ENCODE results near the gene HEPN1. TPM values are rescaled to one million over a fixed set of nuclear protein-coding genes. Genes with fewer than 3 reads are reported as not detected.

HEPN1 gene
- total RNA-seq = not detected in 2 replicates

DNA sequence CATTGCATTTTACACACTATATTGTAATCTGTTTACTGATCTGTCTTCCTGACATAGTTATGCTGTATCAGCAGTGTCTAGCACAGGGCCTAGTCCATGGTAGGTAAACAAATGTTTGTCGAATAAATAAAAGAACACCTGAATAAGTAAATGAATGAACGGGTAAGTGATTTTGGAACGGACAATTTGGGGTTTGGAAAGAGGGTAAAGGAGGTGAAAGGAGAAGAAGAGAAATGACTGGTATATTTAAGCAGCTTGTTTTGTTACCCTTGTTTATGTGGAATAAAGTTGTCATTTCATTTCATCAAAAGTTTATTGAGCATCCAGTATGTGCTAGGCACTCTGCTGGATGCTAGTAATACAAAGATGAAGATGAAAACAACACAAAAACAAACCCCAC, at the start of gene HEPN1:
HEPN1 (plus strand) TSS at position 301 of the 400 bp plus-strand sequence.

DNA sequence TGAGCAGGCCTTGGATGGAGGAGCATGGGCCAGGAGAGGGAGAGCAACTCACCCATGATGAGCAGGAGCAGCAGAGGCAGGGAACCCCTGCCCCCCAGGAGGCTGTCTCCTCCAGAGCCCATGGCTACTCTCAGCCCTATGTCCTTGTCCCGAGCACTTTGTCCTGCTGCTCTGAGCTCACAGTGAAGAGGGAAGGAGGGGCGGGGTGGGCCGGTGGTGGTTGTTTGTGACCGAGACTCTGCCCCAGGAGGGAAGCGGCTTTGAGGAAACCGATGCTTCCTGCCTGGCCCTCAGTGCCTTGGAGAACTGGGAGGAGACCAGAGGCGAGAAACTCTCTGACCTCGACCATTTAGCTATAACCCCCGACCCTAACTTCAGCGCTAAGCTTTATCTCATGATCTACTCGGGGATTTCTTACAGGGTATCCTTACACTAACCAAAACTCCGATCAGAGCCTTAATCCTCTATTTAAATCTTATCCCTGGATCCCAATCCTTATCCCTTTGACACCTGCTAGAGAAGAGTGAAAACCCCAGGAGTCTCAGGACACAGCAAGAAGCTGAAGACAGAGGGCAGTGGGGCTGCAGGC, 21.3 kb upstream of the HEPN1 start, which contains the start of gene ROBO4:
ROBO4 (minus strand) TSS at position 192 of the 589 bp plus-strand sequence; CDS start at position 122, 70 bp downstream.

DNA sequence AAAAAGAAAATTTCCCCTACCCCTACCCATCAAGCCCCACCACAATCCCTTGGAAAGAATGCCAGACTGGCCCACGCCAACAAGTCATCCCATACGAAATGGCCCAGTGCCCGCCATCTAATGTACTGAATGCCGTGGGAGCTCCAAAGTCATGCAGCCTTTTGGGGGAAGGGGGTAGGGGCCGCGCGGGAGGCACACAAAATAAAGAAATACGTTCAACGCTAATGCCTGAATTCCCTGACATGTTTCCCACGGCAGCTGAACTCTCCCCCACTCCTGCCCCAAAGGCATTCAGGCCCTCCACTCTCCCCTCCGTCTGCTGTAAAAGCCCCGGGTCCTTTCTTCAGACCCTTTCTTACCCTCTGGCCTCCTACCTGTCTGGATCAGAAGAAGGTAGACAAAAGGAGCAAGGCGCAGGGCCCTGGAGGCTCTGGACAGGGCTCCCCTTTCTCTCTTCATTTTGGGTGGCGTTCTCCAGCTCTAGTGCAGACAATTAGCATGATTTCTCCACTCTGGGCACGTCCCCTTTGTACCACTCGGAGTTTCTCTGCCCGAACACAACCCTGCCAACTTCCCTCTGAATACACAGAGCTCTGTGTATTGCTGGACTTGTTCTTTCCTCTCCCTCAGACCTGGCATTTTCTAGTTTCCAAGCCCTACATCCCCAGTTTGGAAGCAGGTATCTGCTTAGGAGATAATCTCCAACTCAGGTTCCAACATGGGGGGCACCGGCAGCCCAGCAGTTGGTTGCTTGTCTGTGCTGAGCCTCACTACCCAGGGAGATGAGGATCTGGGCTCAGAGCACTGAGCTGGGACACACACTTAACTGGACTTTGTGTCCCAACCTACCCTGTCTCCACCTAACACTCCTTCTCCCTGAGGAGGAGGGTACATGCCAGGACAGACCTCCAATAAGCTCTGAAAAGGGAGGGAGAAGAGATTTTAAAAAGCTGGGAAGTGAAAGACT, 16.8 kb downstream of the HEPN1 start, which contains the start of gene HEPACAM:
HEPACAM (minus strand) TSS at position 500 of the 967 bp plus-strand sequence; CDS start at position 459, 41 bp downstream.

DNA sequence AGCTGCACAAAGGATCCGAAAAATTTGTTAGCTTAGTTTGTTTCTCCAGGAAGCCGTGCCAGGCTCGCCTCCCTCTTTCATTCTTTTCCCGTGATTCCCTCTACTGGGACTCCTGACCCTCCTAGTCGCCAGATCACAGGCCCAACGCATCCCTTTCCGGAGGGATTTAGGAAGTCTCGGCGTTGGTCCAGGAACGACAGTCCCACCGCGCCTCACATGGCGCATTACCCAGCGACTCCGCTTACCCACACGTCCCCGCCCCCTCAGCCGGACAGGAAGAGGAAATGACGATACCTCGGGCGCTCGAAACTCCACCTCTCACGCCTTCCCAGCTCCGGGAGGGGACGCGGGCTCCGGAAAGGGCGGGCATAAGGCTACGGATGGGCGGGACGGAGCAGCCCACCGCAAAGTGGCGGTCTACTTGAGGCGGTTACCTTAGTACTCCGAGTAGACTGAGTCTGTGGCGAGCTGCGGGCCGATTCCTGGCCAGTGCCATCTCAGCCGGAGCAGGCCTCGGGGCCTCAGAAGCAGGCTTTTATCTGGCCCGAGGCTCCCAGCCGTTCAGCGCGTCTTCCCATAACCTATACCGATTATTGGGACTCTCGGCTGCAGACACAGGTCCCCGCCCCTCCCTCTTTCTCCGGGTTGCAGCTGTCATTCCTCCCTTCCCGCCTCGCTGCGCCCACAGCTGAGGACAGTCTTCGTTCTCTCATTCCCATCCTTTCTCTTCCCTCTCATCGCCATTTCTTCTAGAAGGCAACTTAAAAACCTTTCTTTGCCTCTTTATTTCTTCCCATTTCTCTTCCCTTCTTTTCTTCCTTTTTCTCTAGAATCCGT, 34.9 kb downstream of the HEPN1 start, which contains the start of gene CCDC15:
CCDC15 (plus strand) TSS at position 450 of the 837 bp plus-strand sequence. CDS start 531 bp downstream, outside the sequence.

Other genes with a start within 250 kb of the HEPN1 start
- 7.1 and 18.6 TPM in 2 replicates for gene SIAE, start 245.5 kb upstream of the HEPN1 start, total RNA-seq
- 8.2 and 13.0 TPM in 2 replicates for gene SPA17, start 245.3 kb upstream of the HEPN1 start, total RNA-seq
- gene NRGN, start 179.3 kb upstream of the HEPN1 start, total RNA-seq = 0.28 and 0.77 TPM in 2 replicates
- gene VSIG2, start 167.0 kb upstream of the HEPN1 start, total RNA-seq = not detected in 2 replicates
- gene ESAM, start 157.0 kb upstream of the HEPN1 start, total RNA-seq = 2.5 and 7.1 TPM in 2 replicates
- gene MSANTD2, start 118.8 kb upstream of the HEPN1 start, total RNA-seq = 8.5 and 8.8 TPM in 2 replicates
- gene ROBO3, start 53.8 kb upstream of the HEPN1 start, total RNA-seq = 6.1 and 6.2 TPM in 2 replicates
- 1.1 and 6.9 TPM in 2 replicates for gene ROBO4, start 21.4 kb upstream of the HEPN1 start, total RNA-seq
- not detected in 2 replicates for gene HEPACAM, start 16.8 kb downstream of the HEPN1 start, total RNA-seq
- 0.85 and 3.6 TPM in 2 replicates for gene CCDC15, start 35.0 kb downstream of the HEPN1 start, total RNA-seq
- 0.56 and 1.3 TPM in 2 replicates for gene SLC37A2, start 144.1 kb downstream of the HEPN1 start, total RNA-seq
- gene TMEM218, start 192.4 kb downstream of the HEPN1 start, total RNA-seq = 23.7 and 30.9 TPM in 2 replicates
- 0.38 and 3.1 TPM in 2 replicates for gene PKNOX2, start 245.5 kb downstream of the HEPN1 start, total RNA-seq

Data from regular cardiac myocyte (primary cell).